ENCODE data around the gene SPCS3.

Gene SPCS3

DNA sequence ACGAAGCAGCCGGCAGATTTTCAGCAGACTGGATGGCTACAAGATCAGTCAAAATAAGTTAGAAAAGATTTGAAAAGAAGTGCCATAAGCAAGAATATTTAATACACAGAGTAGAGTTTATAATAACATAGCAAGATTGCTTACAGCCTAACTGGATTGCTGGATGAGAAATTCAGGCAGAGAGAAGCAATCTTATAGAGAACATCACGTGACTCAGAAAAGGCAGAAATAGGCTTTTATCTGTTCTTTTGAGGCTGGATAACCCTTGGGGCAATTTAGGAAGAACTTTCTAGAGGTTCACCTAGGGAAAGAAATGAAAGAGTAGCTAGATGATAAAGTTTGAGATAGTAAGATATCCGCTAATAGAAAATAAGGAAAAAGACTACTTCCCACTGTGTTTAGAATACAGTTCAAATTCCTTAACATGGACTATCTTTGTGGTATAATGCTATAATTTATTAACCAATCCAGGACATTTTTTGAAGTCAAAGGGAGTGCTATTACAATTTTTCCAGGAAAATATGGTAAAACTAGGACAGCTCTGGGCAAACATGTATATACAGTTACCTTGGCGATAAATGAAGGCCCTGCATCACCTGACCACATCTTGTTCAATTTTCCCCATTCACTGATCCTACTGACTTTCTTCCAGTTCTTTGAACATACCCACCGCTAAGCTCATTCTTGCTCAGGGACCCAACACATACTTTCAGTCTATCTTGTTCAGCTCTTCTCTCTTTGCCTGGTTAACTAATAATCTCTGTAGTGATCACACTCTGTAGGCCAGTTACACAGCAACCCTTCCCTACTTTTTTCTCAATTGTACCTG lies 12.7 kb upstream of the SPCS3 start:
- no peaks in the 10 kb centered on the region for H3K36me3 ChIP-seq (ENCODE audit: control insufficient read depth in 2 of 2, insufficient read depth in 1 of 2, low read length in 2 of 2)
- H3K27ac ChIP-seq (ENCODE audit: extremely low read depth, low read depth, low read length): no peak overlapping the region
- CTCF ChIA-PET: no interaction called here
- TF ChIP-seq TRIM28 (IDR thresholded peaks at IDR 0.05; ENCODE audit: borderline replicate concordance, low read length) (no peak), ZSCAN16 (tag by site-specific recombination; IDR thresholded peaks at IDR 0.05) (no peak), GFI1B (tag by site-specific recombination; IDR thresholded peaks at IDR 0.05) (no peak), ZNF596 (tag by site-specific recombination; IDR thresholded peaks at IDR 0.05) (no peak), KLF9 (tag by site-specific recombination; IDR thresholded peaks at IDR 0.05; ENCODE audit: low read depth) (no peak), ZNF324 (tag by site-specific recombination; IDR thresholded peaks at IDR 0.05) (no peak), SP3 (tag by site-specific recombination; IDR thresholded peaks at IDR 0.05) (no peak), GLIS2 (tag by site-specific recombination; IDR thresholded peaks at IDR 0.05) (no peak), ZNF433 (tag by site-specific recombination; IDR thresholded peaks at IDR 0.05; ENCODE audit: low read depth) (no peak), MYNN (tag by site-specific recombination; IDR thresholded peaks at IDR 0.05; ENCODE audit: borderline replicate concordance) (no peak)
- TF ChIP-seq, protein P1, sequence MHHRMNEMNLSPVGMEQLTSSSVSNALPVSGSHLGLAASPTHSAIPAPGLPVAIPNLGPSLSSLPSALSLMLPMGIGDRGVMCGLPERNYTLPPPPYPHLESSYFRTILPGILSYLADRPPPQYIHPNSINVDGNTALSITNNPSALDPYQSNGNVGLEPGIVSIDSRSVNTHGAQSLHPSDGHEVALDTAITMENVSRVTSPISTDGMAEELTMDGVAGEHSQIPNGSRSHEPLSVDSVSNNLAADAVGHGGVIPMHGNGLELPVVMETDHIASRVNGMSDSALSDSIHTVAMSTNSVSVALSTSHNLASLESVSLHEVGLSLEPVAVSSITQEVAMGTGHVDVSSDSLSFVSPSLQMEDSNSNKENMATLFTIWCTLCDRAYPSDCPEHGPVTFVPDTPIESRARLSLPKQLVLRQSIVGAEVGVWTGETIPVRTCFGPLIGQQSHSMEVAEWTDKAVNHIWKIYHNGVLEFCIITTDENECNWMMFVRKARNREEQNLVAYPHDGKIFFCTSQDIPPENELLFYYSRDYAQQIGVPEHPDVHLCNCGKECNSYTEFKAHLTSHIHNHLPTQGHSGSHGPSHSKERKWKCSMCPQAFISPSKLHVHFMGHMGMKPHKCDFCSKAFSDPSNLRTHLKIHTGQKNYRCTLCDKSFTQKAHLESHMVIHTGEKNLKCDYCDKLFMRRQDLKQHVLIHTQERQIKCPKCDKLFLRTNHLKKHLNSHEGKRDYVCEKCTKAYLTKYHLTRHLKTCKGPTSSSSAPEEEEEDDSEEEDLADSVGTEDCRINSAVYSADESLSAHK (tag by site-specific recombination; IDR thresholded peaks at IDR 0.05): no peak
- TF ChIP-seq, protein P2, sequence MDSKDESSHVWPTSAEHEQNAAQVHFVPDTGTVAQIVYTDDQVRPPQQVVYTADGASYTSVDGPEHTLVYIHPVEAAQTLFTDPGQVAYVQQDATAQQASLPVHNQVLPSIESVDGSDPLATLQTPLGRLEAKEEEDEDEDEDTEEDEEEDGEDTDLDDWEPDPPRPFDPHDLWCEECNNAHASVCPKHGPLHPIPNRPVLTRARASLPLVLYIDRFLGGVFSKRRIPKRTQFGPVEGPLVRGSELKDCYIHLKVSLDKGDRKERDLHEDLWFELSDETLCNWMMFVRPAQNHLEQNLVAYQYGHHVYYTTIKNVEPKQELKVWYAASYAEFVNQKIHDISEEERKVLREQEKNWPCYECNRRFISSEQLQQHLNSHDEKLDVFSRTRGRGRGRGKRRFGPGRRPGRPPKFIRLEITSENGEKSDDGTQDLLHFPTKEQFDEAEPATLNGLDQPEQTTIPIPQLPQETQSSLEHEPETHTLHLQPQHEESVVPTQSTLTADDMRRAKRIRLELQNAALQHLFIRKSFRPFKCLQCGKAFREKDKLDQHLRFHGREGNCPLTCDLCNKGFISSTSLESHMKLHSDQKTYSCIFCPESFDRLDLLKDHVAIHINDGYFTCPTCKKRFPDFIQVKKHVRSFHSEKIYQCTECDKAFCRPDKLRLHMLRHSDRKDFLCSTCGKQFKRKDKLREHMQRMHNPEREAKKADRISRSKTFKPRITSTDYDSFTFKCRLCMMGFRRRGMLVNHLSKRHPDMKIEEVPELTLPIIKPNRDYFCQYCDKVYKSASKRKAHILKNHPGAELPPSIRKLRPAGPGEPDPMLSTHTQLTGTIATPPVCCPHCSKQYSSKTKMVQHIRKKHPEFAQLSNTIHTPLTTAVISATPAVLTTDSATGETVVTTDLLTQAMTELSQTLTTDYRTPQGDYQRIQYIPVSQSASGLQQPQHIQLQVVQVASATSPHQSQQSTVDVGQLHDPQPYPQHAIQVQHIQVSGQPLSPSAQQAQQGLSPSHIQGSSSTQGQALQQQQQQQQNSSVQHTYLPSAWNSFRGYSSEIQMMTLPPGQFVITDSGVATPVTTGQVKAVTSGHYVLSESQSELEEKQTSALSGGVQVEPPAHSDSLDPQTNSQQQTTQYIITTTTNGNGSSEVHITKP (tag by site-specific recombination; IDR thresholded peaks at IDR 0.05): no peak
- TF ChIP-seq, protein P3, sequence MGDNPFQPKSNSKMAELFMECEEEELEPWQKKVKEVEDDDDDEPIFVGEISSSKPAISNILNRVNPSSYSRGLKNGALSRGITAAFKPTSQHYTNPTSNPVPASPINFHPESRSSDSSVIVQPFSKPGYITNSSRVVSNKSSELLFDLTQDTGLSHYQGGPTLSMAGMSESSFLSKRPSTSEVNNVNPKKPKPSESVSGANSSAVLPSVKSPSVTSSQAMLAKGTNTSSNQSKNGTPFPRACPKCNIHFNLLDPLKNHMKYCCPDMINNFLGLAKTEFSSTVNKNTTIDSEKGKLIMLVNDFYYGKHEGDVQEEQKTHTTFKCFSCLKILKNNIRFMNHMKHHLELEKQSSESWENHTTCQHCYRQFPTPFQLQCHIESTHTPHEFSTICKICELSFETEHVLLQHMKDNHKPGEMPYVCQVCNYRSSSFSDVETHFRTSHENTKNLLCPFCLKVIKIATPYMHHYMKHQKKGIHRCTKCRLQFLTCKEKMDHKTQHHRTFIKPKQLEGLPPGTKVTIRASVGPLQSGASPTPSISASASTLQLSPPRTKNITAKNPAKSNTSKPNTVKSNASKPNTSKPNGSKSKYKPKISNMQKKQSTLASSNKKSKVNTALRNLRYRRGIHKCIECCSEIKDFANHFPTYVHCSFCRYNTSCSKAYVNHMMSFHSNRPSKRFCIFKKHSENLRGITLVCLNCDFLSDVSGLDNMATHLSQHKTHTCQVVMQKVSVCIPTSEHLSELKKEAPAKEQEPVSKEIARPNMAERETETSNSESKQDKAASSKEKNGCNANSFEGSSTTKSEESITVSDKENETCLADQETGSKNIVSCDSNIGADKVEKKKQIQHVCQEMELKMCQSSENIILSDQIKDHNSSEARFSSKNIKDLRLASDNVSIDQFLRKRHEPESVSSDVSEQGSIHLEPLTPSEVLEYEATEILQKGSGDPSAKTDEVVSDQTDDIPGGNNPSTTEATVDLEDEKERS (tag by site-specific recombination; IDR thresholded peaks at IDR 0.05): no peak
- no peaks in the 10 kb centered on the region for H3K4me1 ChIP-seq (ENCODE audit: control insufficient read depth, insufficient read depth, low read length)
- POLR2A ChIA-PET: no interaction called here
- H3K4me3 ChIP-seq (ENCODE audit: low read depth, low read length): no peak overlapping the region
- no peaks in the 10 kb centered on the region for H3K9me3 ChIP-seq (ENCODE audit: control insufficient read depth, insufficient read depth, low read depth, low read length)

DNA sequence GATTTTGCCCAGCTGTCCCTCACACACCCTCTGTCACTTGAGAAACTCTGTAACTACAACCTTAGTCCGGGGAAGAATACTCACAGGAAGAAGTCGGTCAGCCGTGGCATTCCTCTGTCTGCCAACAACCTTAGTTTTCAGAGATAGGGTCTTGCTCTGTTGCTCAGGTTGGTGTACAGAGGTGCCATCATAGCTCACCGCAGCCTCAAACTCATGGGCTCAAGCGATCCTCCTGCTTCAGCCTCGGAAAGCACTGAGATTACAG lies 12.2 kb upstream of the SPCS3 start:
- ChIA-PET CTCF (no interaction called here), POLR2A (no interaction called here)
- H3K27ac ChIP-seq (ENCODE audit: extremely low read depth, low read depth, low read length): no peak overlapping the region
- no peaks in the 10 kb centered on the region for H3K36me3 ChIP-seq (ENCODE audit: control insufficient read depth in 2 of 2, insufficient read depth in 1 of 2, low read length in 2 of 2)
- no peaks in the 10 kb centered on the region for H3K4me1 ChIP-seq (ENCODE audit: control insufficient read depth, insufficient read depth, low read length)
- H3K4me3 ChIP-seq (ENCODE audit: low read depth, low read length): no peak overlapping the region
- H3K9me3 ChIP-seq (ENCODE audit: control insufficient read depth, insufficient read depth, low read depth, low read length): no peaks in the 10 kb centered on the region
- no peak for TF ChIP-seq HOXC10 (CRISPR knock-in tag; IDR thresholded peaks at IDR 0.05)
- no peak for TF ChIP-seq ZNF571 (tag by site-specific recombination; IDR thresholded peaks at IDR 0.05)
- no peak for TF ChIP-seq ZNF133 (tag by site-specific recombination; IDR thresholded peaks at IDR 0.05)
- TF ChIP-seq, protein P3 (tag by site-specific recombination; IDR thresholded peaks at IDR 0.05): no peak
- TF ChIP-seq, protein P4, sequence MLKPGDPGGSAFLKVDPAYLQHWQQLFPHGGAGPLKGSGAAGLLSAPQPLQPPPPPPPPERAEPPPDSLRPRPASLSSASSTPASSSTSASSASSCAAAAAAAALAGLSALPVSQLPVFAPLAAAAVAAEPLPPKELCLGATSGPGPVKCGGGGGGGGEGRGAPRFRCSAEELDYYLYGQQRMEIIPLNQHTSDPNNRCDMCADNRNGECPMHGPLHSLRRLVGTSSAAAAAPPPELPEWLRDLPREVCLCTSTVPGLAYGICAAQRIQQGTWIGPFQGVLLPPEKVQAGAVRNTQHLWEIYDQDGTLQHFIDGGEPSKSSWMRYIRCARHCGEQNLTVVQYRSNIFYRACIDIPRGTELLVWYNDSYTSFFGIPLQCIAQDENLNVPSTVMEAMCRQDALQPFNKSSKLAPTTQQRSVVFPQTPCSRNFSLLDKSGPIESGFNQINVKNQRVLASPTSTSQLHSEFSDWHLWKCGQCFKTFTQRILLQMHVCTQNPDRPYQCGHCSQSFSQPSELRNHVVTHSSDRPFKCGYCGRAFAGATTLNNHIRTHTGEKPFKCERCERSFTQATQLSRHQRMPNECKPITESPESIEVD (tag by site-specific recombination; IDR thresholded peaks at IDR 0.05): no peak
- no peak for TF ChIP-seq BCL11B (tag by site-specific recombination; IDR thresholded peaks at IDR 0.05; ENCODE audit: low read depth)
- no peak for TF ChIP-seq MYNN (tag by site-specific recombination; IDR thresholded peaks at IDR 0.05; ENCODE audit: borderline replicate concordance)
- TF ChIP-seq ZBTB8A (tag by site-specific recombination; IDR thresholded peaks at IDR 0.05): no peak
- TF ChIP-seq ZNF654 (tag by site-specific recombination; IDR thresholded peaks at IDR 0.05; ENCODE audit: low read depth): no peak
- no peak for TF ChIP-seq MEIS1 (CRISPR knock-in tag; IDR thresholded peaks at IDR 0.05; ENCODE audit: borderline replicate concordance)
